Measurements from ENCODE around the gene ZNF521.

- no peak for TF ChIP-seq CTCF (IDR thresholded peaks at IDR 0.05)
- TF ChIP-seq ZFX (IDR thresholded peaks at IDR 0.05; ENCODE audit: borderline replicate concordance): no peak
These were observed 44.8 kb downstream of the ZNF521 start for GRCh38 chr18:25307192-25307591.

Measured in 22Rv1 (cell line).